Ovary (tissue), 3 donors: ENCODE results near the gene PDZRN3.

Source experiments
- CTCF ChIP-seq, 3 donors: fragments of 450-650 bp in 2 of 3; fragments of 200-600 bp in 1 of 3; IDR thresholded peaks; one replicate each; pipeline versions ENCODE4 v1.5.1 to v1.8.0; 2016 to 2022; ENCODE audit warnings: antibody characterized with exemption in 3 of 3, mild to moderate bottlenecking in 1 of 3
- EP300 ChIP-seq: sonication (generic); formaldehyde crosslinking; IDR thresholded peaks from one replicate; pipeline ENCODE4 v1.6.1; 2017; ENCODE audit warnings: antibody characterized with exemption
- POLR2A ChIP-seq: fragments of 450-650 bp; IDR thresholded peaks from one replicate; pipeline ENCODE4 v1.6.1; 2017; ENCODE audit warnings: antibody characterized with exemption, mild to moderate bottlenecking, moderate library complexity
- donor health status: DM: no; HTN: no; CAD: no.

- TF ChIP-seq CTCF (IDR thresholded peaks at IDR 0.05) (no peak), EP300 (no peak), POLR2A (no peak)
Observed at GRCh38 chr3:73621388-73621787, 3.4 kb downstream of the PDZRN3 start.
